ENCODE measurements around the gene RPL31.

GRCh38 chr2:101026253-101026701 is 24.2 kb downstream of the RPL31 start:
- TF ChIP-seq, protein P1, sequence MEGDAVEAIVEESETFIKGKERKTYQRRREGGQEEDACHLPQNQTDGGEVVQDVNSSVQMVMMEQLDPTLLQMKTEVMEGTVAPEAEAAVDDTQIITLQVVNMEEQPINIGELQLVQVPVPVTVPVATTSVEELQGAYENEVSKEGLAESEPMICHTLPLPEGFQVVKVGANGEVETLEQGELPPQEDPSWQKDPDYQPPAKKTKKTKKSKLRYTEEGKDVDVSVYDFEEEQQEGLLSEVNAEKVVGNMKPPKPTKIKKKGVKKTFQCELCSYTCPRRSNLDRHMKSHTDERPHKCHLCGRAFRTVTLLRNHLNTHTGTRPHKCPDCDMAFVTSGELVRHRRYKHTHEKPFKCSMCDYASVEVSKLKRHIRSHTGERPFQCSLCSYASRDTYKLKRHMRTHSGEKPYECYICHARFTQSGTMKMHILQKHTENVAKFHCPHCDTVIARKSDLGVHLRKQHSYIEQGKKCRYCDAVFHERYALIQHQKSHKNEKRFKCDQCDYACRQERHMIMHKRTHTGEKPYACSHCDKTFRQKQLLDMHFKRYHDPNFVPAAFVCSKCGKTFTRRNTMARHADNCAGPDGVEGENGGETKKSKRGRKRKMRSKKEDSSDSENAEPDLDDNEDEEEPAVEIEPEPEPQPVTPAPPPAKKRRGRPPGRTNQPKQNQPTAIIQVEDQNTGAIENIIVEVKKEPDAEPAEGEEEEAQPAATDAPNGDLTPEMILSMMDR (IDR thresholded peaks at IDR 0.05) = no peak
- TF ChIP-seq POLR2A (IDR thresholded peaks at IDR 0.05) = no peak
- TF ChIP-seq EP300 (IDR thresholded peaks at IDR 0.05; ENCODE audit: low read depth) = no peak

Measured in transverse colon (tissue), 3 donors.